Spleen (tissue), 7 donors: ENCODE measurements around the gene MGA.

ENCODE experiments used
- CTCF ChIP-seq, 11 experiments: fragments of 200-600 bp in 7 of 11; fragments of 450-650 bp in 4 of 11; sonication (generic) in 4 of 11; IDR thresholded peaks in 8 of 11; conservative IDR thresholded peaks in 3 of 11; 1 replicate in 7 of 11; 2 replicates in 4 of 11; pipeline versions ENCODE4 v1.4.0 to v1.8.0; 2016 to 2021; ENCODE audit warnings: antibody characterized with exemption in 11 of 11, inconsistent platforms in 4 of 11, mild to moderate bottlenecking in 1 of 11
- POLR2A ChIP-seq, 3 donors: fragments of 450-650 bp; IDR thresholded peaks; one replicate each; pipeline ENCODE4 v1.5.1; 2017; ENCODE audit warnings: antibody characterized with exemption in 3 of 3, mild to moderate bottlenecking in 1 of 3
- POLR2AphosphoS5 ChIP-seq, 3 donors: sonication (generic); formaldehyde crosslinking; IDR thresholded peaks; one replicate each; pipeline ENCODE4 v1.5.1; 2017; ENCODE audit warnings: antibody characterized with exemption in 3 of 3
- donor health status: DM: no; HTN: no; CAD: no; lungs with moderate emphysema.
- donor health status: DM: no; HTN: no; CAD: no.
- donor health status: DM: no; HTN: no; CAD: no.

- TF ChIP-seq POLR2A (IDR thresholded peaks at IDR 0.05) = no peak
- no peak for TF ChIP-seq CTCF (IDR thresholded peaks at IDR 0.05 in 8 of 11, conservative IDR thresholded peaks at IDR 0.05 in 3 of 11)
- TF ChIP-seq POLR2AphosphoS5 (IDR thresholded peaks at IDR 0.05) = no peak
Measured at GRCh38 chr15:41821831-41822230, 161.6 kb downstream of the MGA start.
